Activated naive CD8-positive, alpha-beta T cell treated with anti-CD3 and anti-CD28 coated beads, Interleukin-2, amount 10 ng/mL, durations not matched to agents 7 days and 5 days (primary cell): Measurements from ENCODE around the gene USP17L27. TPM values are rescaled to one million over a fixed set of nuclear protein-coding genes. Genes with fewer than 3 reads are reported as not detected.
A peak's percentile ranks its signal among the peaks of the same experiment; 100 is the strongest.
"Not testable (repeated sequence)": the region's sequence is repeated elsewhere in the genome, so short reads cannot be mapped to it uniquely, and the experiment has no call there.

Source experiments
- ATAC-seq: fragments of 150-1000 bp; cut with Tn5 transposase; one replicate; pipeline ENCODE4 v1.10.0; 2021; ENCODE audit warnings: low read depth, moderate library complexity
- POLR2A ChIA-PET: fragments of 350-600 bp; sonication (Branson Sonifier 250); formaldehyde crosslinking; loops from one replicate; lab custom pipeline; 2021; ENCODE audit warnings: antibody characterized with exemption; lab: Charles Lee
- DNase-seq: peaks from one replicate; pipeline ENCODE4 v3.0.0; 2021
- H3K27ac Mint-ChIP-seq: one replicate; pipeline ENCODE4 v1.8.0; 2022; ENCODE audit warnings: mild to moderate bottlenecking, mixed read lengths
- H3K27me3 Mint-ChIP-seq: one replicate; pipeline ENCODE4 v1.8.0; 2022; ENCODE audit warnings: mild to moderate bottlenecking, moderate library complexity, mixed read lengths
- H3K36me3 Mint-ChIP-seq: one replicate; pipeline ENCODE4 v1.8.0; 2021; ENCODE audit warnings: mild to moderate bottlenecking, mixed read lengths
- H3K4me1 Mint-ChIP-seq: one replicate; pipeline ENCODE4 v1.8.0; 2021; ENCODE audit warnings: mixed read lengths
- H3K4me3 Mint-ChIP-seq: one replicate; pipeline ENCODE4 v1.8.0; 2022; ENCODE audit warnings: mild to moderate bottlenecking, moderate library complexity, mixed read lengths
- H3K9me3 Mint-ChIP-seq: one replicate; pipeline ENCODE4 v1.8.0; 2021; ENCODE audit warnings: mixed read lengths
- total RNA-seq, 2 experiments: library from RNA; stranded (reverse); gene quantifications; one replicate each; pipeline ENCODE4 v1.2.3, GENCODE V29; 2021

USP17L27 gene
- not detected for total RNA-seq

- ATAC-seq, H3K27ac Mint-ChIP-seq, H3K4me3 Mint-ChIP-seq, POLR2A ChIA-PET, H3K9me3 Mint-ChIP-seq, H3K27me3 Mint-ChIP-seq, H3K4me1 Mint-ChIP-seq, DNase-seq, H3K36me3 Mint-ChIP-seq: not testable (repeated sequence)
Observed at GRCh38 chr4:9343848-9344247, at the start of gene USP17L27. TSS of gene USP17L27 (plus strand) at chr4:9344148. CDS start at chr4:9344148, 0 bp downstream.

- POLR2A ChIA-PET, H3K9me3 Mint-ChIP-seq, H3K4me1 Mint-ChIP-seq, H3K27ac Mint-ChIP-seq, ATAC-seq, H3K4me3 Mint-ChIP-seq, H3K36me3 Mint-ChIP-seq, H3K27me3 Mint-ChIP-seq, DNase-seq: not testable (repeated sequence)
Observed at GRCh38 chr4:9324191-9324590, 19.8 kb upstream of the USP17L27 start.

GRCh38 chr4:9324865-9325264 lies 19.1 kb upstream of the USP17L27 start, which contains the start of gene USP17L24:
TSS of gene USP17L24 (plus strand) at chr4:9325165. CDS start at chr4:9325165, 0 bp downstream.
- H3K27me3 Mint-ChIP-seq, POLR2A ChIA-PET, DNase-seq, H3K27ac Mint-ChIP-seq, H3K36me3 Mint-ChIP-seq, ATAC-seq, H3K9me3 Mint-ChIP-seq, H3K4me3 Mint-ChIP-seq, H3K4me1 Mint-ChIP-seq: not testable (repeated sequence)

- H3K36me3 Mint-ChIP-seq, ATAC-seq: not testable (repeated sequence)
Observed at GRCh38 chr4:9329611-9330010, 14.3 kb upstream of the USP17L27 start, which contains the start of gene USP17L25. TSS of gene USP17L25 (plus strand) at chr4:9329911. CDS start at chr4:9329911, 0 bp downstream.

GRCh38 chr4:9334358-9334757 lies 9.6 kb upstream of the USP17L27 start, which contains the start of gene USP17L26:
TSS of gene USP17L26 (plus strand) at chr4:9334658. CDS start at chr4:9334658, 0 bp downstream.
- H3K9me3 Mint-ChIP-seq, H3K27me3 Mint-ChIP-seq, H3K4me3 Mint-ChIP-seq, H3K4me1 Mint-ChIP-seq, H3K36me3 Mint-ChIP-seq, H3K27ac Mint-ChIP-seq, ATAC-seq, DNase-seq, POLR2A ChIA-PET: not testable (repeated sequence)

More at GRCh38 chr4:9329611-9330010, 14.3 kb upstream of the USP17L27 start, which contains the start of gene USP17L25:
- H3K27ac Mint-ChIP-seq, DNase-seq, POLR2A ChIA-PET, H3K27me3 Mint-ChIP-seq, H3K4me3 Mint-ChIP-seq, H3K4me1 Mint-ChIP-seq, H3K9me3 Mint-ChIP-seq: not testable (repeated sequence)

- POLR2A ChIA-PET, H3K27me3 Mint-ChIP-seq, DNase-seq, H3K4me1 Mint-ChIP-seq, H3K9me3 Mint-ChIP-seq, ATAC-seq, H3K36me3 Mint-ChIP-seq, H3K27ac Mint-ChIP-seq, H3K4me3 Mint-ChIP-seq: not testable (repeated sequence)
Observed at GRCh38 chr4:9339103-9339502, 4.8 kb upstream of the USP17L27 start, which contains the start of gene USP17L5. TSS of gene USP17L5 (plus strand) at chr4:9339403. CDS start at chr4:9339403, 0 bp downstream.

- H3K4me3 Mint-ChIP-seq, H3K9me3 Mint-ChIP-seq, DNase-seq, POLR2A ChIA-PET, ATAC-seq, H3K4me1 Mint-ChIP-seq, H3K27me3 Mint-ChIP-seq, H3K36me3 Mint-ChIP-seq, H3K27ac Mint-ChIP-seq: not testable (repeated sequence)
Observed at GRCh38 chr4:9348593-9348992, 4.6 kb downstream of the USP17L27 start, which contains the start of gene USP17L28. TSS of gene USP17L28 (plus strand) at chr4:9348893. CDS start at chr4:9348893, 0 bp downstream.

GRCh38 chr4:9350866-9351265 lies 6.9 kb downstream of the USP17L27 start:
- H3K4me1 Mint-ChIP-seq, ATAC-seq, H3K27ac Mint-ChIP-seq, DNase-seq, H3K27me3 Mint-ChIP-seq, H3K36me3 Mint-ChIP-seq, POLR2A ChIA-PET, H3K4me3 Mint-ChIP-seq, H3K9me3 Mint-ChIP-seq: not testable (repeated sequence)

- POLR2A ChIA-PET, H3K4me1 Mint-ChIP-seq, H3K27me3 Mint-ChIP-seq, H3K27ac Mint-ChIP-seq, H3K36me3 Mint-ChIP-seq, H3K4me3 Mint-ChIP-seq, ATAC-seq, H3K9me3 Mint-ChIP-seq, DNase-seq: not testable (repeated sequence)
Observed at GRCh38 chr4:9353338-9353737, 9.4 kb downstream of the USP17L27 start, which contains the start of gene USP17L29. TSS of gene USP17L29 (plus strand) at chr4:9353638. CDS start at chr4:9353638, 0 bp downstream.

- H3K36me3 Mint-ChIP-seq, POLR2A ChIA-PET, H3K27me3 Mint-ChIP-seq, H3K4me1 Mint-ChIP-seq, H3K9me3 Mint-ChIP-seq, H3K4me3 Mint-ChIP-seq, H3K27ac Mint-ChIP-seq, DNase-seq, ATAC-seq: not testable (repeated sequence)
Observed at GRCh38 chr4:9362829-9363228, 18.9 kb downstream of the USP17L27 start, which contains the start of gene USP17L30. TSS of gene USP17L30 (plus strand) at chr4:9363129. CDS start at chr4:9363129, 0 bp downstream.

GRCh38 chr4:9379881-9380280 lies 35.9 kb downstream of the USP17L27 start:
- not testable (repeated sequence) for ATAC-seq

GRCh38 chr4:9381012-9381534 lies 37.1 kb downstream of the USP17L27 start:
- H3K27me3 Mint-ChIP-seq, H3K27ac Mint-ChIP-seq: not testable (repeated sequence)

More at GRCh38 chr4:9379881-9380280, 35.9 kb downstream of the USP17L27 start:
- POLR2A ChIA-PET, DNase-seq, H3K36me3 Mint-ChIP-seq, H3K27ac Mint-ChIP-seq, H3K4me1 Mint-ChIP-seq, H3K4me3 Mint-ChIP-seq, H3K27me3 Mint-ChIP-seq, H3K9me3 Mint-ChIP-seq: not testable (repeated sequence)

GRCh38 chr4:9384126-9384525 lies 40.2 kb downstream of the USP17L27 start:
- H3K27ac Mint-ChIP-seq: no peak overlapping the region
- DNase-seq: no peak
- no peak for ATAC-seq
- H3K4me3 Mint-ChIP-seq: no peak overlapping the region
- H3K36me3 Mint-ChIP-seq: no peaks in the 10 kb centered on the region
- no peaks in the 10 kb centered on the region for H3K9me3 Mint-ChIP-seq
- POLR2A ChIA-PET: no interaction called here
- peaks cover 2% of the 10 kb centered on the region for H3K27me3 Mint-ChIP-seq
- H3K4me1 Mint-ChIP-seq: no peaks in the 10 kb centered on the region

More at GRCh38 chr4:9381012-9381534, 37.1 kb downstream of the USP17L27 start:
- ATAC-seq, H3K36me3 Mint-ChIP-seq, H3K9me3 Mint-ChIP-seq, POLR2A ChIA-PET, H3K4me1 Mint-ChIP-seq: not testable (repeated sequence)
- DNase-seq: peak; percentile 60
- H3K4me3 Mint-ChIP-seq: peak overlapping the region; percentile 51

- H3K36me3 Mint-ChIP-seq, DNase-seq, ATAC-seq, H3K4me3 Mint-ChIP-seq, H3K27me3 Mint-ChIP-seq, H3K27ac Mint-ChIP-seq, H3K9me3 Mint-ChIP-seq, H3K4me1 Mint-ChIP-seq, POLR2A ChIA-PET: not testable (repeated sequence)
Observed at GRCh38 chr4:9389001-9389400, 45.1 kb downstream of the USP17L27 start.
